Skeletal muscle tissue (tissue), 4 donors: ENCODE results near the gene ADPRHL1. TPM values are rescaled to one million over a fixed set of nuclear protein-coding genes. Genes with fewer than 3 reads are reported as not detected.
A peak's percentile ranks its signal among the peaks of the same experiment; 100 is the strongest.
"Not testable (repeated sequence)": the region's sequence is repeated elsewhere in the genome, so short reads cannot be mapped to it uniquely, and the experiment has no call there.

ENCODE experiments used
- H3K27ac ChIP-seq: one replicate; pipeline ENCODE4 v1.7.0; 2013; ENCODE audit warnings: mild to moderate bottlenecking, low read depth, low read length, inconsistent platforms
- H3K27me3 ChIP-seq, 3 donors: one replicate each; pipeline ENCODE4 v1.7.0; 2013; ENCODE audit warnings: low read length in 3 of 3; ENCODE audit not compliant: control insufficient read depth in 3 of 3, insufficient read depth in 3 of 3
- H3K36me3 ChIP-seq, 3 donors: one replicate each; pipeline ENCODE4 v1.7.0; 2013; ENCODE audit warnings: low read length in 3 of 3; ENCODE audit not compliant: control insufficient read depth in 3 of 3, insufficient read depth in 3 of 3
- H3K4me1 ChIP-seq, 3 donors: one replicate each; pipeline ENCODE4 v1.7.0; 2013; ENCODE audit warnings: low read length in 3 of 3, mild to moderate bottlenecking in 3 of 3; ENCODE audit not compliant: control insufficient read depth in 3 of 3, insufficient read depth in 3 of 3
- H3K4me3 ChIP-seq, 3 donors: one replicate each; pipeline ENCODE4 v1.7.0; 2013; ENCODE audit warnings: low read length in 3 of 3
- H3K9ac ChIP-seq, 3 donors: one replicate each; pipeline ENCODE4 v1.7.0; 2013; ENCODE audit warnings: low read length in 3 of 3, mild to moderate bottlenecking in 3 of 3, moderate library complexity in 2 of 3, low read depth in 1 of 3
- H3K9me3 ChIP-seq, 3 donors: one replicate each; pipeline ENCODE4 v1.7.0; 2013; ENCODE audit warnings: low read length in 3 of 3; ENCODE audit not compliant: control insufficient read depth in 3 of 3
- total RNA-seq: library from RNA; depleted of rRNA; stranded (reverse); fragments of >200 nt; gene quantifications from one replicate; pipeline ENCODE4 v1.2.3, GENCODE V29; 2014
- donor health status: Osteomylitis.

Gene ADPRHL1
- total RNA-seq, 1 donor from 2014 or later = 124 TPM

DNA sequence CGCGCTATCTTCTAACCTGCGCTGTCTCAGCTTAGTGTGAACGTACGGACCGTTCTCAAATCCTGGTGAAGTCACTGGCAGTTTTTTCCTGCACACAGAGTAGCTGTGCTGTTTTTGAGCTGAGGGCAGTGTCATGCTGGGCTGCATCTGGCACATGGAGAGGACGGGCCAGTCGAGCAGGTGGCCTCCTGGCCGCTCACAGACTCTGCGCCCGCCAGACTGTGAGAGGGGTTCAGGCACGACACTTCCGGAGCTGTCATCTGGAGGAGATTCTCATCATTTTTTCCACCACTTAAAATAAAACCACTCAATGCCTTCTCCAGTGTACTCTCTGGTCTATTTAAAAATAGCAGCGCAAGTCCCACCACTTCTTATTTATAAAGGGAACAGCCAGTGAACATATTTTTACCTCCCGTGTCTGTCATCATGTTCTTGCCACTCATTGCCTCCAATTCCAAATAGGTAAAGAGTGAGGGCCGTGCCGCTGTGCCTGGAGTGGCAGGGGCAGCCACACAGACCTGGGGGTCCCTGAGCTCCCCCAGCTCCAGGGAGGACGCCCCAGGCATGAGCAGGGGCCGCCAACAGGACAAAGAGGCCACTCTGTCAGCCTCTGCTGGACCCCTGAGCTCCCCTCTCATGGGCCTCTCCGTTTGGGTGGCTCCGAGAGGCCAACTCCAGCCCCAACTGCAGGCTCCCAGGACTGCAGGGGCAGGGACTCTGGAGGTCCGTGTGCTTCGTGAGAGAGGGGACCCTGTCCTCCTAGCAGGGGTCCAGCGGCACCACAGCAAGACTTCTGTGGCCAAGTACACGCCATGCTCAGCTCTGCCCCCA lies 52.5 kb downstream of the ADPRHL1 start:
- H3K27ac ChIP-seq = peak overlapping the region; percentile 82
- peaks cover 0 to 6% (median 0%) of the 10 kb centered on the region in 3 donors for H3K27me3 ChIP-seq
- no peaks in the 10 kb centered on the region for H3K36me3 ChIP-seq
- peak overlapping the region; percentile 58 to 63 (median 59) for H3K9ac ChIP-seq
- H3K4me3 ChIP-seq = peak overlapping the region in 1 of 3 donors; percentile 31
- no peaks in the 10 kb centered on the region for H3K9me3 ChIP-seq
- H3K4me1 ChIP-seq = peaks cover 39 to 65% (median 58%) of the 10 kb centered on the region in 3 donors

- Histone ChIP-seq H3K9me3 (no peaks in the 10 kb centered on the region), H3K9ac (peak overlapping the region in 1 of 3 donors; percentile 25), H3K36me3 (no peaks in the 10 kb centered on the region), H3K4me3 (no peak overlapping the region), H3K27me3 (peaks cover 0 to 6% (median 0%) of the 10 kb centered on the region in 3 donors), H3K4me1 (peaks cover 28 to 54% (median 47%) of the 10 kb centered on the region in 3 donors), H3K27ac (peak overlapping the region; percentile 82)
Observed at GRCh38 chr13:113399755-113400149, 53.5 kb downstream of the ADPRHL1 start.

DNA sequence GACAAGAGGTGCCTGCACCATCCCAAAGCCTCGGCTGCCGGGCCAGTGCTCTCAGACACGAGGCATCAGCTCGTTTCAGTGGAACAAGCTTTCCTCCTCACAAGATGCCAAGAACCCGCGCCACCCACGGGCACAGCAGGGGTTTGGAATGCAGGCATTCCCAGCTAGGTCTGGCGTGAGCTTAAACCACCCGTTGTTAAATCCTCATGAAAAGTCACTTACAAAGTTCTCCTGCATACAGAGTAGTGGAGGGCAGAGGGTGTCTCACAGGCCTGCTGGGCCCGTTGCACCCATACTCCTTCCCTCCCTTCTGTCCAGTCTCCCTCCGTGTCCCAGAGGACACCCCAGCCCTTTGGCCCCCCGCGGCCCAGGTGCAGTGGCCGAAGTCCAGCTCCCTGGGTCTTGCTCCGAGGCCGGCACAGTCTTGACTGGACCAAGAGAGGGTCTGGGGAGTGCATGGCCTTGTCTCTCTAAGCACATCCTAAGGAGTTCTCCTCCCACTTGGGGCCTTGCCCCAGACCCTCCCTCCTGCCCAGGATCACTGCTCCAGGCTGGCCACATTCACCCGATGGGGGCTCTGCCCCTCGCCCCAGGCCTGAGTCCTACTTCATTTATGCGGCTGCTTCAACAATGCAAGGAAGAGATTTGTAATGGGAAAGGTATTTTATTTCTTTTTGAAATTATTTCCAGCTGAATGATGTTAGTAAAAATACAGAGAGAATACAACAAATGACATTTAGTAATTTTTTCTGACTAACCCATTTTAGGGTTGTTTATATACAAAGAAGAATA lies 54.1 kb downstream of the ADPRHL1 start:
- Histone ChIP-seq H3K27ac (peak overlapping the region; percentile 36), H3K4me1 (peaks cover 24 to 51% (median 44%) of the 10 kb centered on the region in 3 donors), H3K4me3 (no peak overlapping the region), H3K9ac (peak overlapping the region in 1 of 3 donors; percentile 66), H3K27me3 (peaks cover 0 to 6% (median 0%) of the 10 kb centered on the region in 3 donors), H3K9me3 (no peaks in the 10 kb centered on the region), H3K36me3 (no peaks in the 10 kb centered on the region)

DNA sequence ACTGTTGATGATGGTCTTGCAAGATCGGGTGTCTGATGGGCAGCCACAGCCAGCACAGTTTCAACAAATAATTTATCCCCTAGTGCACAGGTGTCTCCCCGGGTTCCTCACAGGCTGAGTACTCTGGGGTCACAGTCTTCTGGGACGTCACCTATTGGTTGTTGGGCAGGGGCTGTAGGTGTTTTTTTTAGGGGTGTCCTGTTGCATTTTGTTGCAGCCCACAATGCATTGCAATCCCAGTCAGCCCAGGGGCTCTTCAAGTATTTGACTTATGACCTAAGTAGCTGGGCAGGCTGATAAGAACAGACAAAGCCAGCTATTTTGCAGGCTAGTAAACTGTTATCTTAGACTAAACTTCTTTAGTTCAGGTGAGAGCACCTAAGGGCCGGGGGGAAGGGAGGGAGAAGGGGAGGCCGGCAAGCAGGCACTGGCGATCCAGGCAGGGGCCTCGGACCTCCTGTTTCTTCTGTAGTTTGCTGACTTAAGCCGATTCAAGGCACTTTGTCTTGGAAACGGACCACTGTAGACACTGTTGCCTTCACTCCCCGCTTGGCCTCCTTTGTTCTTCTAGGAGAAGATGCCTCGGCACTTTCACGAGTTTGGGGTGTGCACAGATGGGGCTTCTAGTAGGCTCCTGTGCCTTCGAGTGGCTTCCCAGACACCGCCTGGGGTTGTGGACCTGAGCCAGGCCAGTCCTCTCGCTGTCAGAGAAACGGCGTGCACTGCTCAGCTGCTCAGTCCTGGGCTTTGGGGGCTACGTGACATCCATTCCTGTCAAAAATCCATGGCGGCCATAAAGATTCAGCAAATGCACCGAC lies 55.5 kb downstream of the ADPRHL1 start:
- H3K27ac ChIP-seq = no peak overlapping the region
- peaks cover 28 to 51% (median 43%) of the 10 kb centered on the region in 3 donors for H3K4me1 ChIP-seq
- peak overlapping the region in 1 of 3 donors; percentile 40 for H3K9ac ChIP-seq
- no peak overlapping the region for H3K4me3 ChIP-seq
- H3K9me3 ChIP-seq = no peaks in the 10 kb centered on the region
- peaks cover 0 to 6% (median 0%) of the 10 kb centered on the region in 3 donors for H3K27me3 ChIP-seq
- H3K36me3 ChIP-seq = no peaks in the 10 kb centered on the region

DNA sequence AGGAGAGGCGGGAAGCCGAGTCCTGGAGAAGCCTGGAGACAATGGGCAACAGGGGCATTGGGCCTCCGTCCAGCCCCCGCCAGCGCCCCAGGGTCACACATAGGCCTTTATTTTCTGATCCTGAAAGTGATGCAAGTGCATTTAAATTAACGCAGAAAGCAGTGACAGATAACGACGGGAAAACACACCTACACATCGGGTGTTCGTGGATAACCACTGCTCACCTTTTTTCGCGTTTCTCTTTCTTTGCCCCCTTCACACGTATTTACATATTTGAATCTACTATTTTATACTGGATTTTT lies 59.0 kb downstream of the ADPRHL1 start:
- Histone ChIP-seq H3K27me3 (no peaks in the 10 kb centered on the region), H3K36me3 (no peaks in the 10 kb centered on the region), H3K9ac (peak overlapping the region in 1 of 3 donors; percentile 69), H3K4me3 (peak overlapping the region in 1 of 3 donors; percentile 52), H3K4me1 (peaks cover 15 to 23% (median 18%) of the 10 kb centered on the region in 3 donors), H3K9me3 (no peaks in the 10 kb centered on the region), H3K27ac (no peak overlapping the region)

DNA sequence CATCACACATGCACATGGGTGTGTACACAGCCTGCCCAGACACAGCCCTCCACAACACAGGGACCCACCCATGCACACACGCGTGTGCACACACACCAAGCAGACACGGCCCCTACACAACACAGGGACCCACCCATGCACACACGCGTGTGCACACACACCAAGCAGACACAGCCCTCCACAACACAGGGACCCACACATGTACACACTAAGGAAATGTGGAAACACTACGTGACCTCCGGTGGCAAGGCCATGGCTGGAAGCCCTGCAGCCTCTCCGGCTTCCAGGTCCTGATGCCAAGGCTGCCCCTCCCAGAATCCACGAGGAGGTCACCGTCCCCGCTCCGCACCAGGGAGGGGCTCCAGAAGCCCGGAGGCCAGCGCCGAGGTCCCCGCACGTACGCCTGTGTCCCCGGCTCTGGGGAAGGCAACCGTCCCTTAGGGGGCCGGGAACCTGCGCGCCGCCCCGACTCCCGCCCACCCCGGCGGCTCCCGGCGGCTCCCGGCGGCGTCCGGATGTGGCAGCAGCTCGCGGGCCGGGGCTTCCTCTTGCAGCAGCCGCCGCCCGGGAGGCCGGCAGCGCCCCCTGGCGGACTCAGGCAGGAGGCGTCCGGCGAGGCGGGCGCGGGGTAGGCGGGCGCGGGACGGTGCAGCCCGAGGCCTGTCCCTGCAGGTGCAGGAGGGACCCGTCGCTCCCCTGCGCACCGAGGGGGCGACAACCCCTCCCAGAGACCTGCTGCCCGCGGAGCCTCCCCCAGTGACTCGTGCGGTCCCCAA lies 59.5 kb downstream of the ADPRHL1 start:
- H3K27ac ChIP-seq = no peak overlapping the region
- H3K27me3 ChIP-seq = no peaks in the 10 kb centered on the region
- peak overlapping the region; percentile 79 to 87 (median 86) for H3K9ac ChIP-seq

GRCh38 chr13:113393226-113393562 lies 60.1 kb downstream of the ADPRHL1 start:
- H3K4me1 ChIP-seq = peaks cover 10 to 16% (median 12%) of the 10 kb centered on the region in 3 donors
- no peak overlapping the region for H3K27ac ChIP-seq
- peak overlapping the region; percentile 79 to 87 (median 86) for H3K9ac ChIP-seq
- H3K36me3 ChIP-seq = no peaks in the 10 kb centered on the region
- H3K4me3 ChIP-seq = peak overlapping the region; percentile 83 to 90 (median 88)
- no peaks in the 10 kb centered on the region for H3K27me3 ChIP-seq
- H3K9me3 ChIP-seq = no peaks in the 10 kb centered on the region

More for the DNA sequence above, 59.5 kb downstream of the ADPRHL1 start:
- no peaks in the 10 kb centered on the region for H3K36me3 ChIP-seq
- peaks cover 10 to 18% (median 12%) of the 10 kb centered on the region in 3 donors for H3K4me1 ChIP-seq
- no peaks in the 10 kb centered on the region for H3K9me3 ChIP-seq
- H3K4me3 ChIP-seq = peak overlapping the region; percentile 83 to 90 (median 88)

- Histone ChIP-seq H3K27me3 (no peaks in the 10 kb centered on the region), H3K36me3 (no peaks in the 10 kb centered on the region), H3K9me3 (no peaks in the 10 kb centered on the region), H3K4me1 (peaks cover 8 to 12% (median 12%) of the 10 kb centered on the region in 3 donors), H3K9ac (no peak overlapping the region), H3K4me3 (no peak overlapping the region), H3K27ac (no peak overlapping the region)
Observed at GRCh38 chr13:113390874-113391497, 62.3 kb downstream of the ADPRHL1 start.

- peaks cover 8 to 12% (median 12%) of the 10 kb centered on the region in 3 donors for H3K4me1 ChIP-seq
- H3K9me3 ChIP-seq, H3K27ac ChIP-seq, H3K9ac ChIP-seq, H3K36me3 ChIP-seq, H3K4me3 ChIP-seq, H3K27me3 ChIP-seq: not testable (repeated sequence)
Observed at GRCh38 chr13:113389586-113389985, 63.7 kb downstream of the ADPRHL1 start.
